HG02852 (cell line): ENCODE measurements around the gene RNPC3.
A peak's percentile ranks its signal among the peaks of the same experiment; 100 is the strongest.
"Not testable (repeated sequence)": the region's sequence is repeated elsewhere in the genome, so short reads cannot be mapped to it uniquely, and the experiment has no call there.

Experiments
- ATAC-seq: cut with Tn5 transposase; IDR thresholded peaks from one replicate; pipeline ENCODE4 v1.9.1; 2021; ENCODE audit warnings: mild to moderate bottlenecking, moderate library complexity; ENCODE audit not compliant: unreplicated experiment

The RNPC3 gene

DNA sequence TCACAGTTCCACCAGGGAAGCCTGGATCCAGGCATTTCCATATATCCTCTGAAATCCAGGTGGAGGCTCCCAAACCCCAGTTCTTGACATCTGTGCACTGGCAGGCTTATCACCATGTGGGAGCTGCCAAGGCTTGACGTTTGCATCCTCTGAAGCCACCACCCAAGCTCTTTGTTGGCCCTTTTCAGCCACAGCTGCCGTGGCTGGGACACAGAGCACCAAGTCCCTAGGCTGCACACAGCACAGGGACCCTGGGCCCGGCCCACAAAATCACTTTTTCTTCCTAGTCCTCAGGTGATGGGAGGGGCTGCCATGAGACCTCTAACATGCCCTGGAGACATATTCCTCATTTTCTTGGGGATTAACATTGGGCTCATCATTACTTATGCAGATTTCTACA is 22.3 kb downstream of the RNPC3 start:
- ATAC-seq, result no peak

DNA sequence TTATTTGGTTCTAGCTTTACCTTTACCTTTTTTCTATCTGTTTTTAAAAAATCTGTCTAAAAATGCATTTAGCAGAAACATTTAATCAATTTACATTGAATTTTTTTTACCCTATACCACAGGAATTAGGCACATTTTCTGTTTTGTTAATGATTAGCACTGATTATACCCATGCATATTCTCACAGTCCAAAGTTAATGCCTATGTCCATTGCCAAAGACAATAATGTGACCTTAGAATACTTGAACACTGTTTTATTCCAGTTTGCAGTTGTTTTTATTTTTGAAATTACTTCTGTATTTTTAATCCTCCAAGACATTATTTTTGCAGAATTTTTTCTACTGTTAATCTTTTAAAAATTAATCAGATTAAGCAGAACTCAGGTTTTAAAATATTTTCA is 34.9 kb downstream of the RNPC3 start:
- no peak for ATAC-seq

DNA sequence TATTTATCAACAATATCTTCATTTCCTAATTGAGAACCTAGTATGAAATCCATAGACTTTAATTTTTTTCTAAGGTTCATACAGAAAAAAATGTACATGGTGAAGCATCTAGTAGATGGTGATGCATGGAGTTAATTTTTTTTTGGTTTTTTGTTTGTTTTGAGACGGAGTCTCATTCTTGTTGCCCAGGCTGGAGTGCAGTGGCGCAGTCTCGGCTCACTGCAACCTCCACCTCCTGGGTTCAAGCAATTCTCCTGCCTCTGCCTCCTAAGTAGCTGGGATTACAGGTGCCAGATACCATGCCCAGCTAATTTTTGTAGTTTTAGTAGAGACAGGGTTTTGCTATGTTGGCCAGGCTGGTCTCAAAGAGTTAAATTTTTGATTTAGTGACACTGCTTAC is 35.6 kb downstream of the RNPC3 start:
- not testable (repeated sequence) for ATAC-seq

- ATAC-seq, result peak; percentile 88
These were observed 36.3 kb downstream of the RNPC3 start for GRCh38 chr1:103561643-103562395.

GRCh38 chr1:103563056-103563455 is 37.6 kb downstream of the RNPC3 start:
- ATAC-seq, result no peak

DNA sequence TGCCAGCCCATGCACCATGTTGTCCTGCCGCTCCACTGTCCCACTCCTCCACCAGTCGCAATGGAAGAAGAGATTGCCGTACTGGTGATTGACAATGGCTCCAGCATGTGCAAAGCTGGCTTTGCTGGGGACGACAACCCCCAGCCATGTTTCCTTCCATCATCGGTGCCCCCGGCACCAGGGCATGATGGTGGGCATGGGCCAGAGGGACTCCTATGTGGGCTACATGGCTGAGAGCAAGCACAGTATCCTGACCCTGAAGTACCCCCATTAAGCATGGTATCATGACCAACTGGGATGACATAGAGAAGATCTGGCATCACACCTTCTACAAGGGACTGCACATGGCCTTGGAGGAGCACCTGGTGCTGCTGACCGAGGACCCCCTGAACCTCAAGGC is 44.0 kb downstream of the RNPC3 start:
- no peak for ATAC-seq

DNA sequence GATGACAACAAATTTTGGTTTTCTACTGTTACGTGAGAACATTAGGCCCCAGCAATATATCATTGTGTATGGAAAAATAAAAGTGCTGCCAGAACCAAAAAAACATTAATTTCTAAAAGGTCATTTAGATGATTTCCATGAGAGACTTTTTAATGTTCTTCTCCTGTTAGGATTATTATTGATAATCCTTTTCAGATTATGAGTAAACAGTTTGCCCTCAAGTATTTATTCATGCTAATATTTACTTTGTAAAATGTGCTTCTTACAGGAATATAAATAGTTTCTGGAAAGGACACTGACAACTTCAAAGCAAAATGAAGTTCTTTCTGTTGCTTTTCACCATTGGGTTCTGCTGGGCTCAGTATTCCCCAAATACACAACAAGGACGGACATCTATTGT is 45.8 kb downstream of the RNPC3 start, which contains the start of gene AMY2B:
Gene AMY2B (plus strand): TSS at position 301 of the 400 bp plus-strand sequence. CDS start 14 bp downstream, at position 315.
- not testable (repeated sequence) for ATAC-seq

DNA sequence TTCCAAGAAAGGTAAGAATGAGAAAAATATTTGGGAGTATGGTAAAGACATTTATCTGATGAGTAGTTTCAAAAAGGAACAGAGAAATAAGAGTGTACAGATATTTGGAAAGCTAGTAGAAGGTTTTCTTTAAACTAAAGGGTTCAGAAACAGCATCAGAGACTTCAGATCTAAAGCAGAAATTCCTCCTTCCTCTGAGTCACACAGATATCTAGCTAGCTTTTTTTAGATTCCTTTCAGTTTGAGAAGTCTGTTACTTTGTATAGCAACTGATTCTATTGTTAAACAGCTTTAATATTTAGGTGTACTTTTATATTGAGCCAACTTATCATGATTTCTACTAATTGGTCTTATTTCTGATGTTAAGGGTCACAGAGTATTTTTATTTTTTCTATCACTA is 50.6 kb downstream of the RNPC3 start:
- ATAC-seq, result peak; percentile 61

DNA sequence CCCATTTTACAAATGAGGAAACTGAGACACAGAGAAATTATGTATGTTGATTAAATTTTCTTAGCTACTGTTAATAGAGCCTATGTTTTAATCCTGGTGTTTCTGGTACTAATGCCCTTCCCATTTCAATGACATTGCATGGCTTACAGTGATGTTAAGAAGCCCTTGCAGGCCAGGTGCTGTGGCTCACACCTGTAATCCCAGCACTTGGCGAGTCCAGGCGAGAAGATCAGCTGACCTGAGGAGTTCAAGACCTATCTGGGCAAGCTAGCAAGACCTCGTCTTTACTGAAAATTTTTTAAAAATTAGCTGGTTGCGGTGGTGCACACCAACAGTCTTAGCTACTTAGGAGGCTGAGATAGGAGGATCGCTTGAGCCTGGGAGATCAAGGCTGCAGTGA is 51.3 kb downstream of the RNPC3 start:
- ATAC-seq, result not testable (repeated sequence)

- no peak for ATAC-seq
These were observed 57.0 kb downstream of the RNPC3 start for GRCh38 chr1:103582464-103582863.

DNA sequence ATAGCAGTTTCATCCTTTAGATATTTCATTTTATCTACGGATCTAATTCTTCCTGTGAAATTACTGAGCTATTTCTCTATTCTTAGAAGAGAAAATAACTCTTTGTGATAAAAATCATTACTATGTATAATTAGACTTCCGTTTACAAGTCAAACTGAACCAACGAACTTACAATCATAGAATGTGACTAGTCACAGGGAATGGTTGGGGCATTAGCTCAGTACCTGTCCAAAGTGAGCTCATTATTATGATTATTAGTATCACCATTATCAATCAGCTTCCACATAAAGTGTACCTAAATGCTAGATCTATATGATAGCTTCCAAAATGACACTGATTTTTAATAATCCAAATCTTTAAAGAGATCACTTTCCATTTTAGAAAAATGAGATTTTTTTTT is 58.4 kb downstream of the RNPC3 start:
- no peak for ATAC-seq

DNA sequence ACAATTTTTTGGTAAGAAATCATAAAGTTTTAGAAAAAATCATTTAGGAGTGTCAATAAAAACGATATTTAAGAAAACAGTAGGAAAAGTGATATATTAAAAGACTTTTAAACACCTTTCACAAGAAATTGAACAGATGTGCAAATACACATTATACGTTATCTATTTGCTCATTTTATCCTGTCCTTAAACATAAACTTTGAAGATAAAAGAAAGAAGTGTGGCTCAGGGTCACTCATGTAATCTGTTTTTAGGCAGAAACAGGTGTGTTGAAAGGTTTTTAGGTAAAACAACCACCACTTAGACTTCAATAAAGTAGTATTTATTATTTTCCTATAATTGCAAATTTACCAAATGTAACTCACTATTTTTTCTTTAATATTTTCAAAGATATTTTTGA is 59.0 kb downstream of the RNPC3 start:
- ATAC-seq, result no peak

DNA sequence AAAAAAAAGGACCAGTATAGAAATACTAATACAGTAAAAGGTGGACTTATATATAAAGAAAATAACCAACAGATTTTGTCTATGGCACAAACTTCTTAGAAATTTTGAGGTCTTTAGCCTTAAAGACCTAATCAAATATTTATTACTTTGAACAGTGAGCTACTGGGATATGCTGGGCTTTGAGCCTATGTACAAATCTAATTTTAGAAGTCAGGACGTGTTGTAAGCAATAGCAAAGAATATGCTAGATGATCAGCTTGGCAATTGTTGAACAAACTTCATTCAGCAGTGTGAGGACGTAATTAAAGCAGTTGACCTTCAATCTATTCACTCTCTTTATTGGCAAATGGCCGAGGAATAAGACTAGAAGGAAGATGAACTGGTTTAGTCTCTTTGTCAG is 77.2 kb downstream of the RNPC3 start:
- not testable (repeated sequence) for ATAC-seq
